ENCODE data around the gene VMP1. TPM values are rescaled to one million over a fixed set of nuclear protein-coding genes. Genes with fewer than 3 reads are reported as not detected.

VMP1 gene
- total and polyA plus RNA-seq, 4 donors = 92.5 to 249 (median 157) TPM

GRCh38 chr17:59716427-59716826 lies 9.0 kb downstream of the VMP1 start:
- Histone ChIP-seq H3K36me3 (ENCODE audit: control insufficient read depth in 4 of 4, insufficient read depth in 4 of 4, low read length in 4 of 4) (peaks cover 0 to 2% (median 0%) of the 10 kb centered on the region in 4 donors), H3K4me3 (no peak overlapping the region), H3K9me3 (ENCODE audit: control insufficient read depth in 4 of 4, insufficient read depth in 3 of 4, low read length in 3 of 4) (no peaks in the 10 kb centered on the region), H3K9ac (ENCODE audit: insufficient read depth in 1 of 2, low read length in 2 of 2) (no peak overlapping the region), H3K27ac (ENCODE audit: low read depth in 1 of 2, low read length in 1 of 2) (no peak overlapping the region), H3K4me1 (ENCODE audit: control insufficient read depth in 5 of 5, insufficient read depth in 5 of 5, low read length in 5 of 5) (no peaks in the 10 kb centered on the region), H3K27me3 (ENCODE audit: control insufficient read depth in 3 of 3, insufficient read depth in 3 of 3, low read length in 2 of 3) (no peaks in the 10 kb centered on the region)
- 92 to 96% methylated on average over 2 of the region's 2 CpGs for WGBS, 2 donors
- DNase-seq = no peak
- no peak for ATAC-seq (ENCODE audit: insufficient read depth, low FRiP score)
- no peak for TF ChIP-seq CTCF (IDR thresholded peaks at IDR 0.05; ENCODE audit: control extremely low read depth, extremely low read depth)

- H3K9ac ChIP-seq (ENCODE audit: insufficient read depth in 1 of 2, low read length in 2 of 2) = no peak overlapping the region
- peaks cover 0 to 5% (median 0%) of the 10 kb centered on the region in 5 donors for H3K4me1 ChIP-seq (ENCODE audit: control insufficient read depth in 5 of 5, insufficient read depth in 5 of 5, low read length in 5 of 5)
- no peaks in the 10 kb centered on the region for H3K9me3 ChIP-seq (ENCODE audit: control insufficient read depth in 4 of 4, insufficient read depth in 3 of 4, low read length in 3 of 4)
- no peak overlapping the region for H3K27ac ChIP-seq (ENCODE audit: low read depth in 1 of 2, low read length in 1 of 2)
- no peaks in the 10 kb centered on the region for H3K27me3 ChIP-seq (ENCODE audit: control insufficient read depth in 3 of 3, insufficient read depth in 3 of 3, low read length in 2 of 3)
- DNase-seq = no peak
- H3K4me3 ChIP-seq = no peak overlapping the region
- H3K36me3 ChIP-seq (ENCODE audit: control insufficient read depth in 4 of 4, insufficient read depth in 4 of 4, low read length in 4 of 4) = peaks cover 0 to 2% (median 0%) of the 10 kb centered on the region in 4 donors
- ATAC-seq (ENCODE audit: insufficient read depth, low FRiP score) = no peak
- no peak for TF ChIP-seq CTCF (IDR thresholded peaks at IDR 0.05; ENCODE audit: control extremely low read depth, extremely low read depth)
Observed at GRCh38 chr17:59719526-59719925, 12.1 kb downstream of the VMP1 start.

GRCh38 chr17:59722623-59723022 lies 15.2 kb downstream of the VMP1 start:
- ATAC-seq (ENCODE audit: insufficient read depth, low FRiP score) (no peak), DNase-seq (no peak)
- Histone ChIP-seq H3K9ac (ENCODE audit: insufficient read depth in 1 of 2, low read length in 2 of 2) (no peak overlapping the region), H3K27me3 (ENCODE audit: control insufficient read depth in 3 of 3, insufficient read depth in 3 of 3, low read length in 2 of 3) (no peaks in the 10 kb centered on the region), H3K4me1 (ENCODE audit: control insufficient read depth in 5 of 5, insufficient read depth in 5 of 5, low read length in 5 of 5) (peaks cover 0 to 12% (median 8%) of the 10 kb centered on the region in 5 donors), H3K27ac (ENCODE audit: low read depth in 1 of 2, low read length in 1 of 2) (no peak overlapping the region), H3K4me3 (no peak overlapping the region), H3K9me3 (ENCODE audit: control insufficient read depth in 4 of 4, insufficient read depth in 3 of 4, low read length in 3 of 4) (no peaks in the 10 kb centered on the region), H3K36me3 (ENCODE audit: control insufficient read depth in 4 of 4, insufficient read depth in 4 of 4, low read length in 4 of 4) (no peaks in the 10 kb centered on the region)
- 95 to 97% methylated on average over 4 of the region's 4 CpGs for WGBS, 2 donors
- TF ChIP-seq CTCF (IDR thresholded peaks at IDR 0.05; ENCODE audit: control extremely low read depth, extremely low read depth) = no peak

- peaks cover 0 to 12% (median 8%) of the 10 kb centered on the region in 5 donors for H3K4me1 ChIP-seq (ENCODE audit: control insufficient read depth in 5 of 5, insufficient read depth in 5 of 5, low read length in 5 of 5)
- no peak overlapping the region for H3K27ac ChIP-seq (ENCODE audit: low read depth in 1 of 2, low read length in 1 of 2)
- no peak overlapping the region for H3K9ac ChIP-seq (ENCODE audit: insufficient read depth in 1 of 2, low read length in 2 of 2)
- ATAC-seq (ENCODE audit: insufficient read depth, low FRiP score) (no peak), DNase-seq (no peak)
- no peaks in the 10 kb centered on the region for H3K9me3 ChIP-seq (ENCODE audit: control insufficient read depth in 4 of 4, insufficient read depth in 3 of 4, low read length in 3 of 4)
- no peak for TF ChIP-seq CTCF (IDR thresholded peaks at IDR 0.05; ENCODE audit: control extremely low read depth, extremely low read depth)
- 57 to 60% methylated on average over 1 of the region's 1 CpG for WGBS, 2 donors
- no peaks in the 10 kb centered on the region for H3K27me3 ChIP-seq (ENCODE audit: control insufficient read depth in 3 of 3, insufficient read depth in 3 of 3, low read length in 2 of 3)
- no peaks in the 10 kb centered on the region for H3K36me3 ChIP-seq (ENCODE audit: control insufficient read depth in 4 of 4, insufficient read depth in 4 of 4, low read length in 4 of 4)
- no peak overlapping the region for H3K4me3 ChIP-seq
Observed at GRCh38 chr17:59723041-59723440, 15.6 kb downstream of the VMP1 start.

Measured in lung (tissue), 12 donors.